Smooth muscle cell (in vitro differentiated cells): Measurements from ENCODE around the gene CLSTN2. TPM values are rescaled to one million over a fixed set of nuclear protein-coding genes. Genes with fewer than 3 reads are reported as not detected.

ENCODE experiments used
- DNase-seq: peaks from one replicate; lab custom pipeline; 2025; ENCODE audit not compliant: unreplicated experiment; lab: John Stamatoyannopoulos, UW
- H2AFZ ChIP-seq: fragments of 200-600 bp; sonication (generic); 2 replicates; pipeline ENCODE4 v1.6.0; 2016; ENCODE audit warnings: antibody characterized with exemption, low read depth, mild to moderate bottlenecking
- H3F3A ChIP-seq: fragments of 200-600 bp; sonication (generic); 2 replicates; pipeline ENCODE4 v1.6.0; 2017; ENCODE audit warnings: antibody characterized with exemption, low read depth
- H3K27ac ChIP-seq: fragments of 200-600 bp; sonication (generic); 2 replicates; pipeline ENCODE4 v1.5.1; 2016; ENCODE audit warnings: low read depth, mild to moderate bottlenecking
- H3K27me3 ChIP-seq: fragments of 200-600 bp; sonication (generic); 2 replicates; pipeline ENCODE4 v1.6.1; 2016; ENCODE audit warnings: low read depth, mild to moderate bottlenecking
- H3K36me3 ChIP-seq: fragments of 200-600 bp; sonication (generic); 2 replicates; pipeline ENCODE4 v1.5.1; 2016; ENCODE audit warnings: low read depth
- H3K4me1 ChIP-seq: fragments of 200-600 bp; sonication (generic); 2 replicates; pipeline ENCODE4 v1.5.1; 2016; ENCODE audit warnings: low read depth
- H3K4me2 ChIP-seq: fragments of 200-600 bp; sonication (generic); 2 replicates; pipeline ENCODE4 v1.6.0; 2016; ENCODE audit warnings: mild to moderate bottlenecking
- H3K4me3 ChIP-seq: fragments of 200-600 bp; sonication (generic); 2 replicates; pipeline ENCODE4 v1.5.1; 2016; ENCODE audit warnings: mild to moderate bottlenecking
- H3K79me2 ChIP-seq: fragments of 200-600 bp; sonication (generic); 2 replicates; pipeline ENCODE4 v1.6.0; 2016; ENCODE audit warnings: low read depth, mild to moderate bottlenecking
- H3K9ac ChIP-seq: fragments of 200-600 bp; sonication (generic); 2 replicates; pipeline ENCODE4 v1.6.0; 2016; ENCODE audit warnings: low read depth
- H3K9me3 ChIP-seq: fragments of 200-600 bp; sonication (generic); replicated peaks from 2 replicates; pipeline ENCODE4 v1.5.1; 2016; ENCODE audit warnings: low read depth
- H4K20me1 ChIP-seq: fragments of 200-600 bp; sonication (generic); 2 replicates; pipeline ENCODE4 v1.6.0; 2016; ENCODE audit warnings: low read depth
- WGBS: methylation state at CpG from one replicate; pipeline ENCODE4 v1.1.7; 2016; ENCODE audit warnings: low lambda C conversion rate; 5-methylcytosine and 5-hydroxymethylcytosine counted together
- polyA plus RNA-seq: library from polyadenylated mRNA; unstranded; fragments of >200 nt; fragmentation: Nextera tagmentation; extraction: Ambion mirVana; gene quantifications from 2 replicates; pipeline ENCODE4 v1.2.1, GENCODE V29; 2016
- total RNA-seq: library from RNA; depleted of rRNA; stranded (reverse); fragments of >200 nt; gene quantifications from 2 replicates; pipeline ENCODE4 v1.2.3, GENCODE V29; 2014
- TF ChIP-seq, protein P1 (sequence below): fragments of 200-600 bp; sonication (generic); IDR thresholded peaks from 2 replicates; pipeline ENCODE4 v1.5.1; 2017; ENCODE audit warnings: borderline replicate concordance, mild to moderate bottlenecking, antibody characterized with exemption; ENCODE audit not compliant: insufficient read depth, poor library complexity, severe bottlenecking

Gene CLSTN2
- total and polyA plus RNA-seq, 2 experiments from 2014 or later = 0.91 to 1.5 TPM

DNA sequence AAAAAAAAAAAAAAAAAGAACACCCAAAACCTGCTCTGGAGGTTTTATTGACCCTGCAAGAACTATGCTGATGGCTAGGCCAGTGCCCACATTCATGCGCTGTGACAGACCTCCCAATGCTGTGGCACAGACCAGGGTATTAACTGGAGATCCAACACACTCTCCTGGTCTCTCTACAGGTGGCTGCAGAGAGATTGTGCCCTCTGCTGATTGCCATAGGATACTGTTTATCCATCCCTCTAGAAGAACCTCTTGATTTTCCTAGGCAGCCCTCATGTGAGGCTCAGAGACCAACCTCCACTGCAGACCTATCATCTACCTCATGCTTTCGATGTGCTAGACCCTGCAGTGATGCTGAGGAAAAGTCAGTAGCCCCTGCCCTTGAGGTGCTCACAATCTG is 617.4 kb downstream of the CLSTN2 start:
- Histone ChIP-seq H3K4me1 (no peaks in the 10 kb centered on the region), H3K36me3 (no peaks in the 10 kb centered on the region), H3F3A (no peaks in the 10 kb centered on the region), H3K9me3 (no peaks in the 10 kb centered on the region), H2AFZ (no peak overlapping the region), H3K4me2 (no peak overlapping the region), H3K79me2 (no peaks in the 10 kb centered on the region), H3K27me3 (no peaks in the 10 kb centered on the region), H3K9ac (no peak overlapping the region), H3K27ac (no peak overlapping the region), H3K4me3 (no peak overlapping the region), H4K20me1 (no peaks in the 10 kb centered on the region)
- TF ChIP-seq, protein P1, sequence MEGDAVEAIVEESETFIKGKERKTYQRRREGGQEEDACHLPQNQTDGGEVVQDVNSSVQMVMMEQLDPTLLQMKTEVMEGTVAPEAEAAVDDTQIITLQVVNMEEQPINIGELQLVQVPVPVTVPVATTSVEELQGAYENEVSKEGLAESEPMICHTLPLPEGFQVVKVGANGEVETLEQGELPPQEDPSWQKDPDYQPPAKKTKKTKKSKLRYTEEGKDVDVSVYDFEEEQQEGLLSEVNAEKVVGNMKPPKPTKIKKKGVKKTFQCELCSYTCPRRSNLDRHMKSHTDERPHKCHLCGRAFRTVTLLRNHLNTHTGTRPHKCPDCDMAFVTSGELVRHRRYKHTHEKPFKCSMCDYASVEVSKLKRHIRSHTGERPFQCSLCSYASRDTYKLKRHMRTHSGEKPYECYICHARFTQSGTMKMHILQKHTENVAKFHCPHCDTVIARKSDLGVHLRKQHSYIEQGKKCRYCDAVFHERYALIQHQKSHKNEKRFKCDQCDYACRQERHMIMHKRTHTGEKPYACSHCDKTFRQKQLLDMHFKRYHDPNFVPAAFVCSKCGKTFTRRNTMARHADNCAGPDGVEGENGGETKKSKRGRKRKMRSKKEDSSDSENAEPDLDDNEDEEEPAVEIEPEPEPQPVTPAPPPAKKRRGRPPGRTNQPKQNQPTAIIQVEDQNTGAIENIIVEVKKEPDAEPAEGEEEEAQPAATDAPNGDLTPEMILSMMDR = no peak
- WGBS = 93% methylated on average over 2 of the region's 2 CpGs
- no peak for DNase-seq

DNA sequence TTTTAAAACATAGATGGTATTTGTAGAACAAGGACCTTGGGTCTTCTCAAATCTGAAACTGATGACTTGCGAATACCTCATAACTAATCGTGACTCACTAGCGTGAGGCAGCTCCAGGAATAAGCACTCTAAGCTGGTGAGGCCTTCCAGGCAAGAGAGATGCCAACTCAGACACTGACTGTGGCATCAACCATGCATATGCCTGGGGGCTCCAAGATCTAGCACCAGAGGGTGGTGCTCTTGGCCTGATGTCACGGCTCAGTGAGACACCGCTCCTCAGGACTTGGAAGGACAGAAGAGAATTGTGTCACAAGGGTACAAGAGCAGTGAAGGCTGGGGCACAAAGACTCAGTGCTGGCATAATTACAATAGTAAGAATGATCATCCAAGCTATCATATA is 617.9 kb downstream of the CLSTN2 start:
- no peaks in the 10 kb centered on the region for H3K79me2 ChIP-seq
- H3K27me3 ChIP-seq = no peaks in the 10 kb centered on the region
- 89% methylated on average over 5 of the region's 5 CpGs for WGBS
- no peak overlapping the region for H3K27ac ChIP-seq
- DNase-seq = no peak
- H2AFZ ChIP-seq = no peak overlapping the region
- no peaks in the 10 kb centered on the region for H3K4me1 ChIP-seq
- H3F3A ChIP-seq = no peaks in the 10 kb centered on the region
- H3K9me3 ChIP-seq = no peaks in the 10 kb centered on the region
- TF ChIP-seq, protein P1 = no peak
- no peak overlapping the region for H3K9ac ChIP-seq
- H4K20me1 ChIP-seq = no peaks in the 10 kb centered on the region
- no peak overlapping the region for H3K4me3 ChIP-seq
- no peak overlapping the region for H3K4me2 ChIP-seq
- H3K36me3 ChIP-seq = no peaks in the 10 kb centered on the region

DNA sequence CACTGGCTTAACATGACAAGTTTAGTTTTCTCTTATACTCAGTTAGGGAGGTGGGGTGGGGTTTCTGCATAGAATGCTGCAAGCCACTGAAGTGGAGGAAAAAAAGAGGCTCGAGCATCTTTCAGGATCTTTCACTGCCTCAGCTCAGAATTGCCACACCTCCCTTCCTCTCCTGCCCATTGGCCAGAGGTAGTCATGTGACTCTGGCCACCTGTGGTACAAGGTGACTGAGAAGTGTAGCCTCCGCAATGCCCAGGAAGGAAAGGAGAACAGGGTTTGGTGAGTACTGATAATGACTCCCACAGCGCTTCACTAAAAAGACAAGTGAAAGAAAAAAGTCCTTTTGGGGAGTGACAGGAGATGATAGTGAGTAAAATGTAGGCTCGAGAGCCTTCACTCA is 618.6 kb downstream of the CLSTN2 start:
- H3K27ac ChIP-seq = no peak overlapping the region
- TF ChIP-seq, protein P1 = no peak
- no peak overlapping the region for H3K4me2 ChIP-seq
- H3F3A ChIP-seq = no peaks in the 10 kb centered on the region
- no peaks in the 10 kb centered on the region for H4K20me1 ChIP-seq
- H3K9ac ChIP-seq = no peak overlapping the region
- H3K4me1 ChIP-seq = no peaks in the 10 kb centered on the region
- WGBS = 85% methylated on average over 4 of the region's 4 CpGs
- no peak overlapping the region for H2AFZ ChIP-seq
- DNase-seq = no peak
- no peaks in the 10 kb centered on the region for H3K79me2 ChIP-seq
- no peak overlapping the region for H3K4me3 ChIP-seq
- no peaks in the 10 kb centered on the region for H3K36me3 ChIP-seq
- no peaks in the 10 kb centered on the region for H3K27me3 ChIP-seq
- no peaks in the 10 kb centered on the region for H3K9me3 ChIP-seq

DNA sequence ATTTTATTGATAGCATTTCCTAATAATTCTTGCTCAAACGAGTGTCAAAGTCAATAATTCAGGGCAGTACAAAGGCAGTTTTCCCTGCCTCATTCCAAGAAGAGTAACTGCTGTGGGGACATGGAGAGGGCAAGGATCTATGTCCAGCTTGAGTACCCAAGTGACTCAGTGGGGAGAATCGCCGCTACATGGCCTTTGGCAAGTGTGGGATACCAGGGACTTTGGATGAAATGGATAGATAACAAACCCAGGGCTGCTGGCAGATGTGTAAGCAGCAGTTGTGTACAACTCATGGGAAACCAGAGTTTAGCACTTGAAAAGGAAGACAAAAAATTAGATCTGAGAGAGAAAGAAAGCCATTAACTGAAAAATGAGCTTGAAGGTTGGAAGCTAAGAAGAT is 620.7 kb downstream of the CLSTN2 start:
- no peaks in the 10 kb centered on the region for H3F3A ChIP-seq
- H3K4me1 ChIP-seq = no peaks in the 10 kb centered on the region
- no peaks in the 10 kb centered on the region for H4K20me1 ChIP-seq
- no peak overlapping the region for H3K4me3 ChIP-seq
- no peak overlapping the region for H3K9ac ChIP-seq
- TF ChIP-seq, protein P1 = no peak
- no peak overlapping the region for H2AFZ ChIP-seq
- no peak overlapping the region for H3K27ac ChIP-seq
- DNase-seq = no peak
- 90% methylated on average over 3 of the region's 3 CpGs for WGBS
- no peaks in the 10 kb centered on the region for H3K9me3 ChIP-seq
- H3K4me2 ChIP-seq = no peak overlapping the region
- no peaks in the 10 kb centered on the region for H3K36me3 ChIP-seq
- H3K79me2 ChIP-seq = no peaks in the 10 kb centered on the region
- no peaks in the 10 kb centered on the region for H3K27me3 ChIP-seq
